ENCODE results near the gene CDC5L.

CDC5L gene

DNA sequence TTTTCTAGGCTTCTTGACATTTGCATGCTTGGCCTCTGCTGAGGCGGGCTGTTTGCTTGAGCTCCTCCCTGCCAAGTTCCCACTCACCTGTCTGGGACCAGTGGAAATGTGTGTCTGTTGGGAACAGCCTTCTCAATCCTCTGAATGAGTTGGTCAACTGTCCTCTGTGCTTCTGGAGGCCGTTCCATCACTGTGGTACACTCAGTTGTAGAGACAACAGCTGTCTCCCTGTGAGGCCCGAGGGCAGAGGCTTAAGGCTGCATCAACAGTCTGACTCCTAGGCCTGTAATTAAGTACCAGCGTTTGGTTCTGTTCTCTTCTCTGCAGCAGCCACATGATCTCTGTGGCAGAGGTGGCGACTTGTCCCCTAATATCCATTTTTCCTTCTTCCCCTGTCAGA lies 110.9 kb downstream of the CDC5L start:
- DNase-seq (ENCODE audit: low read depth, low spot score) = no peak

DNA sequence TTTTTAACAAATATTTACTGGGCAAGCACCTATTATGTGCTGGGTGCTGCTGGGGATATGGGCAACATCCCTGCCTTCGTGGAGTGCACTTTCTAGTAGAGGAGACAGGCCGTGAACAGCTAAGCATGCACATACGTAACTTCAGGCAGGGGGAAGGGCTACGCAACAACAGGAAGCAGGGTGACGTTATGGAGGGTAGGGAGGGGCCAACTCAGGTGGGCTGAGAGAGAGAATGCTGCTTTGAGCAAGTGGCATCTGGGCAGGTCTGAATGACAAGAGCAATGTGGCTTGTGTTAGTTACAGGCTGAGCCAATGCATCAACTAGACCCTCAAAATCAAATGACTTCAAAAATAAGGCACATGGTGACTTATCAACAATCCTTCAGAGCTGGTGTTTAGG lies 112.1 kb downstream of the CDC5L start:
- no peak for DNase-seq (ENCODE audit: low read depth, low spot score)

Data from smooth muscle cell of the brain vasculature (primary cell).